Brain microvascular endothelial cell (primary cell): ENCODE data around the gene SEZ6L2.
A peak's percentile ranks its signal among the peaks of the same experiment; 100 is the strongest.
"Not testable (repeated sequence)": the region's sequence is repeated elsewhere in the genome, so short reads cannot be mapped to it uniquely, and the experiment has no call there.

ENCODE experiments used
- DNase-seq: peaks from one replicate; pipeline ENCODE4 v3.0.0-alpha.2; 2020
- H3K27ac ChIP-seq: fragments of 250-450 bp; sonication (Bioruptor Pico); 2 replicates; pipeline ENCODE4 v1.5.1; 2020; ENCODE audit warnings: mild to moderate bottlenecking, moderate library complexity
- H3K27me3 ChIP-seq: fragments of 250-450 bp; sonication (Bioruptor Pico); replicated peaks from 2 replicates; pipeline ENCODE4 v1.5.1; 2020; ENCODE audit warnings: mild to moderate bottlenecking
- H3K36me3 ChIP-seq: fragments of 250-450 bp; sonication (Bioruptor Pico); replicated peaks from 2 replicates; pipeline ENCODE4 v1.5.1; 2020; ENCODE audit warnings: mild to moderate bottlenecking
- H3K4me3 ChIP-seq: 2 replicates; pipeline ENCODE4 v1.5.1; 2011; ENCODE audit warnings: low read depth, mild to moderate bottlenecking, control low read depth, low read length, moderate library complexity
- CTCF ChIP-seq: IDR thresholded peaks from 2 replicates; pipeline ENCODE4 v1.5.1; 2011; ENCODE audit warnings: low read depth, mild to moderate bottlenecking, moderate library complexity, low read length, control low read depth, inconsistent platforms; ENCODE audit errors: missing control alignments
- in situ Hi-C: cut with HindIII; loops from 2 replicates; pipeline ENCODE4 v1.10.0; 2017; ENCODE audit warnings: low sequenced_read_pairs, low pct_ligation_motif_present

The SEZ6L2 gene

GRCh38 chr16:29891525-29892457 lies 7.6 kb downstream of the SEZ6L2 start:
- H3K4me3 ChIP-seq, result no peak overlapping the region
- no peaks in the 10 kb centered on the region for H3K27me3 ChIP-seq
- no peak overlapping the region for H3K27ac ChIP-seq
- no peak for DNase-seq
- no peak for TF ChIP-seq CTCF
- no peaks in the 10 kb centered on the region for H3K36me3 ChIP-seq
- in situ Hi-C loops, result no loop called here

DNA sequence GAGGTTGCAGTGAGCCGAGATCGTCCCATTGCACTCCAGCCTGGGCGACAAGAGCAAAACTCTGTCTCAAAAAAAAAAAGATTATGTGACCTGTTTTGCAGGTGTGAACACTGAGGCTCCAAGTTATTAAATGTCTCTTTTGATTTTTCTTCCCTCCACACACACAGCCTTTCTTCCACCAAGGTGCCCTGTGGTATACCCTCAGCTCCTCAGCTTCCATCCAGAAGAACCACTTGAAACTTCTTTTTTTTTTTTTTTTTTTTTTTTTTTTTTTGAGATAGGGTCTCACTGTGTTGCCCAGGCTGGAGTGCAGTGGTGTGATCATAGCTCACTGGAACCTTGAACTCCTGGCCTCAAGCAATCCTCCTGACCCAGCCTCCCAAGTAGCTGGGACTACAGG lies 10.0 kb downstream of the SEZ6L2 start:
- H3K36me3 ChIP-seq, in situ Hi-C loops, H3K27ac ChIP-seq, H3K27me3 ChIP-seq, DNase-seq, H3K4me3 ChIP-seq: not testable (repeated sequence)

DNA sequence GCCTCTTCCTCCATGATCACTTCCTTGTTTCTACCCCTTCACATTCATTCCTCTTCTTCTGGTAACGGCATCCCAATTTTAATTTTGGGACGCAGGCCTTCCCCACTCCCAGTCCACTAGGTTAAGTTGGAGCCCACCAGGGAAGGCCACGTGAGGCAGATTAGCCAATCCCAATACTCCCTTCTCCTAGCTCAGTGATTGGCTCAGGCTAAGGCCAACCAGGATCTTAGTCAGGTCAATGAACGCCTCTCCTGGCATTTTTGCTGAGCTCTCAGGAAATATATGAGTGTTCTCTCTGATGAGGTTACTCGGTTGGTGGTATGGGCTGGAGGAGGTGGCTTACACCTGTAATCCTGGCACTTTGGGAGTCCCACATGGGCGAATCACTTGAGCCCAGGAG lies 15.4 kb downstream of the SEZ6L2 start:
- no peaks in the 10 kb centered on the region for H3K27me3 ChIP-seq
- TF ChIP-seq CTCF, result no peak
- in situ Hi-C loops, result no loop called here
- no peak overlapping the region for H3K4me3 ChIP-seq
- no peak overlapping the region for H3K27ac ChIP-seq
- no peak for DNase-seq
- no peaks in the 10 kb centered on the region for H3K36me3 ChIP-seq

DNA sequence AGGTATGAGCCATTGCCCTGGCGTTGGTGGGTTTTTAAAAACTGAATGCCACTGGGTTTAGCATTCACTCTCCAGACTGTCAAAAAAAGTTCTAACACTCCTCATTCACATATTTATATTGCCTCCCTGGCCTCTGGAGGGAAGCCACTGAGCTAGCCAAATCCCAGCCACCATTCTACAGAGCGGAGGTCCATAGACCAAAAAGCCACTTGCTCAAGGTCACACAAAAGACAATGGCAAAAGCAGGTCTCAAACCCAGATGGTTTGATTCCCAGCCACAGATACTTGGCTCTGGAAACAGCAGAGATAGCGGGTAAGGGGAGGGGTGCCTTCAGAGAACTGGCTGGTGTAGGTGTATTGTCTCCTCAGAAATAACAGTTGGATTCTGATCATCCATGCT lies 18.3 kb downstream of the SEZ6L2 start:
- Histone ChIP-seq H3K36me3 (no peaks in the 10 kb centered on the region), H3K27ac (no peak overlapping the region), H3K4me3 (no peak overlapping the region), H3K27me3 (peaks cover 9% of the 10 kb centered on the region)
- no peak for TF ChIP-seq CTCF
- in situ Hi-C loops, result no loop called here
- no peak for DNase-seq

GRCh38 chr16:29878172-29878571 lies 21.2 kb downstream of the SEZ6L2 start:
- DNase-seq, result no peak
- in situ Hi-C loops, result no loop called here
- peaks cover 9% of the 10 kb centered on the region for H3K27me3 ChIP-seq
- H3K4me3 ChIP-seq, result no peak overlapping the region
- no peaks in the 10 kb centered on the region for H3K36me3 ChIP-seq
- no peak for TF ChIP-seq CTCF
- H3K27ac ChIP-seq, result no peak overlapping the region

DNA sequence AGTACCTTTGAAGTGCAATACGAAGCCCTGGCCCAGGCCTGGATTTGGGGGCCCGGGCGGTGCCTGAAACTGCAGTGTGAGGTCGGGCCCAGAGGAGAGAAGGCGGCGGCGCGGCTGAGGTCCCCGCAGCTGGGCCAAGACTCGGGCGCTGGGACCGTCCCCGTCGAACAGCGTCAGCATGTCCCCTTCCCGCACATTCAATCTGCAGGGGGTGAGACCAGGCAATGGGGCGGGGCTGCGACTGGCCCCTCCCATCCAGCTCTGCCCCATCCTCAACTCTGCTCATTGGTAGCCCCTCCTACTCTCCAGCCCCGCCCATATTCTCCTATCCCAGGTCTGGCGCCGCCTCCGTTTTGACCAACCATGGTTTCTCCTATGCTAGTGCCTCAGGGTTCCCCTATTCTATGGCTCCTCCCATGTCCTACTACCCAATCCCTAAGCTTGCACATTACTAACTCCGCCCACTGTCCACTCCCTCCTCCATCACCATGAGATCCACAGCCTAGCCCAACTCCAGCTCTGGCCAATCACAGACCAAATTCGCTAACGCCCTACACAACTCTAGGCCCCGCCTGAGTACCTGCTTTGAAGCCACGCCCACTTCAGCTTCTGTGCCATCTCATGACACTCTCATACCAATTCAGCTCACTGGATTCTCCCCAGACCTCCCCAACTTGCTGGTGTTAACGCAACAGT lies 21.9 kb downstream of the SEZ6L2 start:
- TF ChIP-seq CTCF, result no peak
- Histone ChIP-seq H3K4me3 (no peak overlapping the region), H3K27ac (no peak overlapping the region), H3K36me3 (no peaks in the 10 kb centered on the region), H3K27me3 (peaks cover 9% of the 10 kb centered on the region)
- in situ Hi-C loops, result no loop called here
- DNase-seq, result peak; percentile 17
